Tibial artery (tissue), 4 donors: ENCODE data around the gene ICOS.

Experiments used
- DNase-seq, 2 donors: peaks; one replicate each; pipeline ENCODE4 v3.0.0-alpha.2; 2019
- H3K27ac ChIP-seq, 2 donors: fragments of 200-600 bp; sonication (generic) in 1 of 2; 1 replicate in 1 of 2; 2 replicates in 1 of 2; pipeline ENCODE4 v1.5.1; 2018 to 2019; ENCODE audit warnings: mild to moderate bottlenecking in 1 of 2
- H3K27me3 ChIP-seq, 2 donors: fragments of 200-600 bp; sonication (generic) in 1 of 2; one replicate each; pipeline versions ENCODE4 v1.5.1 to v1.6.0; 2016 to 2019
- H3K36me3 ChIP-seq, 3 donors: fragments of 200-600 bp; sonication (generic) in 2 of 3; one replicate each; pipeline ENCODE4 v1.5.1; 2016 to 2019; ENCODE audit warnings: mild to moderate bottlenecking in 2 of 3
- H3K4me1 ChIP-seq, 4 donors: fragments of 200-600 bp; sonication (generic) in 2 of 4; 1 replicate in 3 of 4; 2 replicates in 1 of 4; pipeline ENCODE4 v1.5.1; 2016 to 2019
- H3K4me3 ChIP-seq, 2 donors: fragments of 200-600 bp; sonication (generic) in 1 of 2; 1 replicate in 1 of 2; 2 replicates in 1 of 2; pipeline ENCODE4 v1.5.1; 2018 to 2019; ENCODE audit warnings: mild to moderate bottlenecking in 2 of 2
- H3K9me3 ChIP-seq, 3 donors: fragments of 200-600 bp; sonication (generic) in 1 of 3; one replicate each; pipeline ENCODE4 v1.5.1; 2016 to 2019
- CTCF ChIP-seq, 2 experiments: fragments of 200-600 bp in 1 of 2; fragments of 450-650 bp in 1 of 2; IDR thresholded peaks; one replicate each; pipeline ENCODE4 v1.5.1; 2017 to 2019; ENCODE audit warnings: antibody characterized with exemption in 2 of 2, mild to moderate bottlenecking in 1 of 2, moderate library complexity in 1 of 2
- intact Hi-C: fragments of 100-400 bp; cut with DNase I; formaldehyde crosslinking; loops from one replicate; pipeline ENCODE4 v1.15.0; 2023; ENCODE audit warnings: low total_unique reads

Gene ICOS

DNA sequence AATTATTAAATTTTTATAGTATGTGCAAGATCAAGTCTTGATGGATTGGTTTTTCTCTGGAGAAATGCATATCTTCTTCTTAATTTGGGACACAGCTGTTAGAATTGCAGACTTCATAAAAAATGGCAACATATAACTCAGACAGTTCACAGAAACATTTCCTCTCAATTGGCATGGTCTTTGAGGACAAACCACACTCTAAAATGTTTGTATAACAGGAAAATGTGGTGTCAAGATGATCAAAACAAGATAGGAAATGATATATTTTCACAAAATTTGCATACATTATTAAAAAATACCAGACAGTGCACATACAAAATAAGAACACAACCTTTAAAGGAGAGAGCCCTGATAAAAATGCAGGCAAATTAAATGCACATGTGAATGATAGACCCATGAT is 63.9 kb downstream of the ICOS start:
- intact Hi-C loops = no loop called here
- DNase-seq = no peak
- no peak for TF ChIP-seq CTCF (IDR thresholded peaks at IDR 0.05)
- Histone ChIP-seq H3K36me3 (no peaks in the 10 kb centered on the region), H3K9me3 (no peaks in the 10 kb centered on the region), H3K27ac (no peak overlapping the region), H3K4me3 (no peak overlapping the region), H3K27me3 (no peaks in the 10 kb centered on the region), H3K4me1 (peaks cover 0 to 24% (median 10%) of the 10 kb centered on the region in 4 donors)

- H3K4me1 ChIP-seq = peaks cover 0 to 15% (median 6%) of the 10 kb centered on the region in 4 donors
- no peak for DNase-seq
- H3K4me3 ChIP-seq = no peak overlapping the region
- H3K36me3 ChIP-seq = no peaks in the 10 kb centered on the region
- H3K9me3 ChIP-seq = no peaks in the 10 kb centered on the region
- no peaks in the 10 kb centered on the region for H3K27me3 ChIP-seq
- intact Hi-C loops = no loop called here
- TF ChIP-seq CTCF (IDR thresholded peaks at IDR 0.05) = no peak
- no peak overlapping the region for H3K27ac ChIP-seq
Observed at GRCh38 chr2:204003276-204003990, 66.9 kb downstream of the ICOS start.

- DNase-seq = no peak
- H3K36me3 ChIP-seq = no peaks in the 10 kb centered on the region
- no peak overlapping the region for H3K4me3 ChIP-seq
- intact Hi-C loops = no loop called here
- no peaks in the 10 kb centered on the region for H3K27me3 ChIP-seq
- peaks cover 0 to under 1% (median 0%) of the 10 kb centered on the region in 4 donors for H3K4me1 ChIP-seq
- no peak overlapping the region for H3K27ac ChIP-seq
- TF ChIP-seq CTCF (IDR thresholded peaks at IDR 0.05) = no peak
- H3K9me3 ChIP-seq = no peaks in the 10 kb centered on the region
Observed at GRCh38 chr2:204004912-204005311, 68.3 kb downstream of the ICOS start.

DNA sequence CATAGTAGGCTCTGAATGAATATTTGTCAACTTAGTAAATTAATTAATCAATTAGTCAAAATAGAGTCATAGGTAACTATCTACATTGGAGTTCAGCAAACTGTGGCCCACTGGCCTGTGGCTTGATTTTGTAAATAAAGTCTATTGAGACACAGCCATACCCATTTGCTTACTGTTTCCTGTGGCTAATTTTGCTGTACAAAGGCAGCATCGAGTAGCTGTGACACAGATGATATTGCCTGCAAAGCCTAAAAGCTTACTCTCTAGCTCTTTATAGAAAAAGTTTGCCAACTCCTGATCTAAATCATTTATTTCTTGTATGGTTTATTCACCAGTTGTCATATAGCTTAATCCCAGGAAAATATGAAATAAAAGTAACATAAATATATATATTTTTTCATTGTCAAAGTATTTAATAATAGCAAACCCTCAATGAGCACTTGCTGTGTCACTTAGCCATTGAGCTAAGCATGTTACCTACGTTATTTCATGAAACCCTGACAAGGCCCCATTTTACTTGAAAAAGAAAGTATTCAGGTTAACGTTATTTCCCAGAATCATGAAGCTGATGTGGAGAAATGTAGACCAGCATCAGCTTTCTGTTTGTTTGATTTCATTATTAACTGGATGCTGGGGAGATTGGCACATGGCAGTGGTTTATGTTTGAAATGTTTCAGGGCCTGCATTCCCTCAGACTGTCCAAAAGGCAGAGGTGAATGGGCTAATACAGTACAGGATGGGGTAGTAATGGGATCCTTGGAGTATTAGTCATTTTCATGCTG is 69.6 kb downstream of the ICOS start:
- H3K27ac ChIP-seq = no peak overlapping the region
- no peaks in the 10 kb centered on the region for H3K4me1 ChIP-seq
- no peaks in the 10 kb centered on the region for H3K9me3 ChIP-seq
- DNase-seq = no peak
- no peaks in the 10 kb centered on the region for H3K27me3 ChIP-seq
- H3K4me3 ChIP-seq = no peak overlapping the region
- no peak for TF ChIP-seq CTCF (IDR thresholded peaks at IDR 0.05)
- H3K36me3 ChIP-seq = no peaks in the 10 kb centered on the region
- intact Hi-C loops = no loop called here

GRCh38 chr2:204008352-204008751 is 71.8 kb downstream of the ICOS start:
- H3K9me3 ChIP-seq = no peaks in the 10 kb centered on the region
- H3K4me1 ChIP-seq = peaks cover 0 to 18% (median 11%) of the 10 kb centered on the region in 4 donors
- H3K27me3 ChIP-seq = no peaks in the 10 kb centered on the region
- no peak for DNase-seq
- no peak overlapping the region for H3K27ac ChIP-seq
- no peak for TF ChIP-seq CTCF (IDR thresholded peaks at IDR 0.05)
- no peaks in the 10 kb centered on the region for H3K36me3 ChIP-seq
- intact Hi-C loops = no loop called here
- no peak overlapping the region for H3K4me3 ChIP-seq
